ENCODE data around the gene INTS7.

The INTS7 gene

GRCh38 chr1:211893260-211893659 lies 142.1 kb downstream of the INTS7 start:
- TF ChIP-seq BACH2 (CRISPR knock-in tag; IDR thresholded peaks at IDR 0.05; ENCODE audit: borderline replicate concordance) = no peak
- no peak for TF ChIP-seq POU6F1 (CRISPR knock-in tag; IDR thresholded peaks at IDR 0.05; ENCODE audit: borderline replicate concordance, low read depth)
- TF ChIP-seq PPARA (CRISPR knock-in tag; IDR thresholded peaks at IDR 0.05; ENCODE audit: borderline replicate concordance) = no peak
- TF ChIP-seq SNAI2 (CRISPR knock-in tag; IDR thresholded peaks at IDR 0.05) = no peak
- no peak for TF ChIP-seq TOX (CRISPR knock-in tag; IDR thresholded peaks at IDR 0.05; ENCODE audit: borderline replicate concordance)
- TF ChIP-seq OSR1 (CRISPR knock-in tag; IDR thresholded peaks at IDR 0.05) = no peak
- TF ChIP-seq GLIS3 (CRISPR knock-in tag; IDR thresholded peaks at IDR 0.05) = no peak
- no peak for TF ChIP-seq ZNF565 (CRISPR knock-in tag; conservative IDR thresholded peaks at IDR 0.05; ENCODE audit: low read depth)
- TF ChIP-seq CSRNP3 (CRISPR knock-in tag; IDR thresholded peaks at IDR 0.05) = no peak
- no peak for TF ChIP-seq ZNF70 (CRISPR knock-in tag; IDR thresholded peaks at IDR 0.05)
- no peak for TF ChIP-seq ISL1 (CRISPR knock-in tag; IDR thresholded peaks at IDR 0.05)
- TF ChIP-seq, protein P1, sequence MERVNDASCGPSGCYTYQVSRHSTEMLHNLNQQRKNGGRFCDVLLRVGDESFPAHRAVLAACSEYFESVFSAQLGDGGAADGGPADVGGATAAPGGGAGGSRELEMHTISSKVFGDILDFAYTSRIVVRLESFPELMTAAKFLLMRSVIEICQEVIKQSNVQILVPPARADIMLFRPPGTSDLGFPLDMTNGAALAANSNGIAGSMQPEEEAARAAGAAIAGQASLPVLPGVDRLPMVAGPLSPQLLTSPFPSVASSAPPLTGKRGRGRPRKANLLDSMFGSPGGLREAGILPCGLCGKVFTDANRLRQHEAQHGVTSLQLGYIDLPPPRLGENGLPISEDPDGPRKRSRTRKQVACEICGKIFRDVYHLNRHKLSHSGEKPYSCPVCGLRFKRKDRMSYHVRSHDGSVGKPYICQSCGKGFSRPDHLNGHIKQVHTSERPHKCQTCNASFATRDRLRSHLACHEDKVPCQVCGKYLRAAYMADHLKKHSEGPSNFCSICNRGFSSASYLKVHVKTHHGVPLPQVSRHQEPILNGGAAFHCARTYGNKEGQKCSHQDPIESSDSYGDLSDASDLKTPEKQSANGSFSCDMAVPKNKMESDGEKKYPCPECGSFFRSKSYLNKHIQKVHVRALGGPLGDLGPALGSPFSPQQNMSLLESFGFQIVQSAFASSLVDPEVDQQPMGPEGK (CRISPR knock-in tag; IDR thresholded peaks at IDR 0.05; ENCODE audit: borderline replicate concordance) = no peak
- TF ChIP-seq ESRRG (CRISPR knock-in tag; IDR thresholded peaks at IDR 0.05) = no peak
- TF ChIP-seq ZC3H10 (CRISPR knock-in tag; IDR thresholded peaks at IDR 0.05) = no peak
- no peak for TF ChIP-seq ZFP3 (CRISPR knock-in tag; IDR thresholded peaks at IDR 0.05)
- no peak for TF ChIP-seq ZNF8 (CRISPR knock-in tag; IDR thresholded peaks at IDR 0.05)
- no peak for TF ChIP-seq ARNTL (CRISPR knock-in tag; IDR thresholded peaks at IDR 0.05; ENCODE audit: borderline replicate concordance, low read depth)
- ATAC-seq = no peak

DNA sequence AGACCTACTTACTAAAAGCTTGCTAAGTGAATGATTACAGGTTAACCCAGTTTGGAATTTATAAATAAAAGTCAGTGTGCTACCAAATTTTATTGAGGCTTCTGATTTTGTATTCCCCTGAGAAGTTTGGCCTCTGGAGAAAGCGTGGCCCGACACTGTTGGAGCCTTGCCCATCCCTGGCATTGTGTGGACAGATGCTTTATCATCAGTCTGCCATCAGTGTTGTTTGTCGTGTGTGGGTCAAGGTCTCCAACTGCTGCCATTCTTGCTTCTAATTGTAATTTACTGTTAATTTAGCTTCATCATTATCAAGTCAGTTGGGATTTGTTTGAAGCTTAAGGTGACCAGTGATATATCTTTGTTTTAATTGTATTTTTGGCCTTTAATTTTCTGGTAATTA lies 142.8 kb downstream of the INTS7 start:
- ATAC-seq = no peak
- TF ChIP-seq ZFP3 (CRISPR knock-in tag; IDR thresholded peaks at IDR 0.05) (no peak), TOX (CRISPR knock-in tag; IDR thresholded peaks at IDR 0.05; ENCODE audit: borderline replicate concordance) (no peak), CREB5 (CRISPR knock-in tag; IDR thresholded peaks at IDR 0.05; ENCODE audit: low read depth) (no peak), POU6F1 (CRISPR knock-in tag; IDR thresholded peaks at IDR 0.05; ENCODE audit: borderline replicate concordance, low read depth) (no peak), TCF4 (CRISPR knock-in tag; IDR thresholded peaks at IDR 0.05; ENCODE audit: borderline replicate concordance) (no peak), SNAI2 (CRISPR knock-in tag; IDR thresholded peaks at IDR 0.05) (no peak), ISL1 (CRISPR knock-in tag; IDR thresholded peaks at IDR 0.05) (no peak)

DNA sequence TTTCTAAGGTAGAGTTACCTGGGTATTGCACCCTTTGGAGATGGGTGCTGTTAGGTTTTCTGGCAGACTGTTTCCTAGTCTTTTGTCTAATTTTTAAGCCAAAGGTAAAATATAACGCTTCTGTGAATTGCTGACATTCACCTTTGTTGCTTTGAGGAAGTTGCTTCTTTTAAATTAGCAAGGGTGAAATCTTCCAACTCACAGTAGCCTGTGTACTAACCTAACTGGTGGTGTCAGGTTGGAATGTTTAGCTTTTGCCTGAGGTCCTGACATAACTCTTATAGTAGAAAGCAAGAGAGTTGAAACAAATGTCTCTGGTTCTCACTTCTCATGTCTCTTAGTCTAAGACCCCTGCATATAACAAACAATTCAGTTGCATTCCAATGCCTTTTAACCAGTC lies 143.6 kb downstream of the INTS7 start:
- ATAC-seq = no peak
- TF ChIP-seq CREB5 (CRISPR knock-in tag; IDR thresholded peaks at IDR 0.05; ENCODE audit: low read depth) = no peak
- TF ChIP-seq BACH2 (CRISPR knock-in tag; IDR thresholded peaks at IDR 0.05; ENCODE audit: borderline replicate concordance) = no peak
- no peak for TF ChIP-seq TSHZ2 (CRISPR knock-in tag; IDR thresholded peaks at IDR 0.05)
- no peak for TF ChIP-seq CSDC2 (CRISPR knock-in tag; IDR thresholded peaks at IDR 0.05)
- no peak for TF ChIP-seq ZNF8 (CRISPR knock-in tag; IDR thresholded peaks at IDR 0.05)
- TF ChIP-seq CSRNP3 (CRISPR knock-in tag; IDR thresholded peaks at IDR 0.05) = no peak
- TF ChIP-seq ZFP3 (CRISPR knock-in tag; IDR thresholded peaks at IDR 0.05) = no peak
- TF ChIP-seq TOX (CRISPR knock-in tag; IDR thresholded peaks at IDR 0.05; ENCODE audit: borderline replicate concordance) = no peak
- TF ChIP-seq ISL1 (CRISPR knock-in tag; IDR thresholded peaks at IDR 0.05) = no peak
- TF ChIP-seq ESRRG (CRISPR knock-in tag; IDR thresholded peaks at IDR 0.05) = no peak
- TF ChIP-seq ZNF70 (CRISPR knock-in tag; IDR thresholded peaks at IDR 0.05) = no peak

Data from SK-N-SH treated with all-trans-retinoic acid at 6 μM for 48 hours (cell line).